ENCODE data around the gene ENTPD8.

GRCh38 chr9:137487454-137488326, 46.5 kb upstream of the ENTPD8 start:
- no peak for TF ChIP-seq CTCF (IDR thresholded peaks at IDR 0.05)
- no peak for TF ChIP-seq POLR2A (IDR thresholded peaks at IDR 0.05)

All from gastroesophageal sphincter (tissue), 3 donors.